GM13977 (cell line): ENCODE results near the gene MEGF11.

Experiments used
- DNase-seq: peaks from one replicate; pipeline ENCODE4 v3.0.0; 2012; ENCODE audit warnings: low spot score
- CTCF ChIP-seq: IDR thresholded peaks from 2 replicates; pipeline ENCODE4 v1.5.1; 2012; ENCODE audit warnings: mild to moderate bottlenecking, control low read depth; ENCODE audit not compliant: insufficient read depth; ENCODE audit errors: extremely low read depth, missing control alignments
- in situ Hi-C: fragments of 300-500 bp; cut with MboI; formaldehyde crosslinking; loops from one replicate; pipeline ENCODE4 v1.12.0; 2022; ENCODE audit warnings: low sequenced_read_pairs, low pct_unique_long_range_greater_than_20kb, mixed read lengths, inconsistent platforms; ENCODE audit not compliant: unreplicated experiment

The MEGF11 gene

DNA sequence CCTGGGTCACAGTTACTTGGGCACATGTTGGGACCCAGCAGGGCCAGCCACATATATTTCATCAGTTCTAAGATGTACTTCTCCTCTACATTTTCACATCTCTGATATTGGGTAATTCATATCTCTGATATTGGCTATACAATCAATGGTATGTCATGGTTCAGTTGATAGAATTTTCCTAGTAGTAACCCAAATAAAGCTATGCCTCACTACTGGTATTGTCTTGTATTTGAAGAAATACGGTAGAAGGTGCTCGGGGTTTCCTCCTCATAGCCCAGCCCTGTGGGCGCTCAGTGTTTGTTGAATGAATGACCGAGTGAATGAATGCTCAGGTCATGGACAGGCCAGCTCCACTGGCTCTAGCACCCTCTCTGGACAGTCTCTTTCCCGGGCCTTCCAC is 290.2 kb downstream of the MEGF11 start:
- DNase-seq: no peak
- no peak for TF ChIP-seq CTCF
- in situ Hi-C loops: no loop called here

DNA sequence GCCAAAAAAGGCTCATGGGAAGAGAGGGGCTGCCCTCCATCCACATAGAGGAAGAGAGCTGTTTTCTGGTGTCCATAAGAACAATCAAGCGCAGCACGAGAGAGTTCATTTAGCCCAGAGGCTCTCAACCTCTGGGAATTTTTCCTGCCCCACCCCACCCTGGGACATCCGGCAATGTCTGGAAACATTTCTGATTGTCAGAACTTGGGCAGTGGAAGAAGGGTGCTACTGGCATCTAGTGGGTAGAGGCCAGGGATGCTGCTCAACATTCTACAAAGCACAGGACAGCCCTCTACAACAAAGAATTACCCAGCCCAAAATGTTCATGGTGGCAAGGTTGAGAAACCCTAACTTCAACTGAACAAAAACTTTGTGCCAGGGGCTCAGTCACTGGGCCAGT is 291.4 kb downstream of the MEGF11 start:
- no peak for TF ChIP-seq CTCF
- DNase-seq: no peak
- in situ Hi-C loops: no loop called here

- no peak for DNase-seq
- TF ChIP-seq CTCF: no peak
- in situ Hi-C loops: no loop called here
Measured at GRCh38 chr15:65960586-65960985, 293.0 kb downstream of the MEGF11 start.

- in situ Hi-C loops: no loop called here
- no peak for TF ChIP-seq CTCF
- no peak for DNase-seq
Measured at GRCh38 chr15:65958835-65959234, 294.7 kb downstream of the MEGF11 start.

- no peak for DNase-seq
- in situ Hi-C loops: no loop called here
Measured at GRCh38 chr15:65957451-65957850, 296.1 kb downstream of the MEGF11 start.

GRCh38 chr15:65956899-65957298 is 296.7 kb downstream of the MEGF11 start:
- in situ Hi-C loops: no loop called here

More at GRCh38 chr15:65957451-65957850, 296.1 kb downstream of the MEGF11 start:
- no peak for TF ChIP-seq CTCF

More at GRCh38 chr15:65956899-65957298, 296.7 kb downstream of the MEGF11 start:
- TF ChIP-seq CTCF: no peak
- DNase-seq: no peak
